ENCODE measurements around the gene HSPA4L.

Gene HSPA4L

DNA sequence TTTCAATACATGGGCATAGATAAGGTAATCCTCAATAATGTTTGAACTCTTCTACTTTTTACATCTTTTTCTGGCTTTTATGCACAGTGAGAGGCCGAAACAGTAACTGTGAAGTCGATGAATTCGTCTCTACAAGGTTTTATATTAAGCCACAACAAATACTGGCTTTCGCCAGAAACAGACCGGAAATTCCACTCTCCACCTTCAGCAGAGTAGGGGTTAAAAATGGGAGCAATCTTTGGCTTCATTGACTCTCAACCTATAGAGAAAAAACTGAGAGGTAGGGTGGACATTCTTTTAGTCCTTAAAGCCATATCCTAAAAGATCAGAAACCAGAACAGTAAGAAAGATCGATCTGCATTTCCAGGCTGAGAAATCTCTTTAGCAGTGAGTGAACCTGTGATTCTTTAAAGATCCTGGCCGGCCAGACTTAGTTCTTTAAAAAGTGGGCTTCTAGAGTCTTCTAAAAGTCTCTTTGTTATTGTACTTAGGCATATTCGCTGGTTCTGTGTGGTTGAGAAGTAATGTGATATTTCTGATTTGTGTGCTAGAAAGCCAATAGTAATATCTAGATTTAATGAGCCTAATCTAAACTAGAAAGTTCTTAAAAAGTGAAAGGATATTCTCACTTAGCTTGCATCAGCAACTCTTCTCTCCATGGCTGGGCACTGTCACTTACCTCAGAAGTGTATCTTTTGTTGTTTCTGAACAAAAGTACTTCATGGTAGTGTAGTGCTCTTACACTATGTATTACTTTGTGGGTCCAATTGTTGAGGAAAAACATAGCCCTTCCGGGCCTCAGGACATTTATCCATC is 2.0 kb downstream of the HSPA4L start:
- DNase-seq (ENCODE audit: low spot score), result no peak

DNA sequence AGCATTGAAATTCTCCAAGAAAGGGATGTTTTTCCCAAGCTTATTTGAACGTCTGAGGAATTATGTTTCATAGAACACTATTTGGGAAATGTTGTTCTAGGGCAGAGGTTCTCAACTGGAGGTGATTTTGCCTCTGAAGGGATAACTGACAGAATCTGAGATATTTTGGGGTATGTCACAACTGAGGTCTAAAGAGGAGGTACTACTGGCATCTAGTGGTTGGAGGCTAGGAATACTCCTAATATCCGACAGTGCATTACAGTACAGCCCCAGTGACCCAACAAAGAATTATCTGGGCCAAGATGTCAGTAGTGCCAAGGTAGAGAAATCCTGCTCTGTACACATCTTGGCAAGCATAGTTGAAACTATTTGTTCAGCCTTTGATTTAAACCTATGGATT is 6.4 kb downstream of the HSPA4L start:
- peak; percentile 7 for DNase-seq (ENCODE audit: low spot score)

DNA sequence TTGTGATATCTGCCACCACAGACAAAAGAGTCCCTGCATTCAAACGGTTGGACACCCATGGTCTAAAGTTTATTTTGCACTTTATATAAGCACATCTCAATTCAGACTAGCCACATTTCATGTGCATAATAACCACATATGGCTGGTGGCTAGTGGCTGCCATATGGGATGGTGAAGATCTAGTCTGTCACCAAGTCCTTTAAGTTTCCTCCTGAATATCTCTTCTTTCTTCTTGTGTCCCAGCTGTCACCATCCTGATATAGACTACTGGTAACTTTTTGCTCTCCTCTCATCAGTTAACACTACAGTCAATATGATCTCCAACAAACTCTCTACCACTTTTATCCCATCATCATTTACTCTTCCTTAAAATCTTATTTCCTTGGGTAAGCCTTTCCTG is 9.3 kb downstream of the HSPA4L start:
- DNase-seq (ENCODE audit: low spot score), result no peak

DNA sequence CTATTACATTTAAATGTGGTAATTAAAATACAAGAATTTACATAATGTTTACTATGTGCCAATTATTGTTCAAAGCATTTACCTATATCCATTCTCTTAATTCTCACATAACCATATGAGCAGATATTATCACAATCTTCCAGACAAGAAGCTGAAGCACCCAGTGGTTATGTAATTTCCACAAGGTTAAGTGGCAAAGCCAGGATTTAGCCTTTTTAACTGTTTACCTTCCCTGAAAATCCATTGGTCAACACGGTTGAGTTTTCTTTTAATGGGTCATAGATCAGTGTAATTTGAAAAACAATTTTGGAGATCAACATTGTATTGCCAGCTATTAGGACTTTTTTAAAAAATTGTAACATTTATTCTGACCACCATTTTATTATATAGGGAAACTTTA is 11.4 kb downstream of the HSPA4L start:
- DNase-seq (ENCODE audit: low spot score), result no peak

DNA sequence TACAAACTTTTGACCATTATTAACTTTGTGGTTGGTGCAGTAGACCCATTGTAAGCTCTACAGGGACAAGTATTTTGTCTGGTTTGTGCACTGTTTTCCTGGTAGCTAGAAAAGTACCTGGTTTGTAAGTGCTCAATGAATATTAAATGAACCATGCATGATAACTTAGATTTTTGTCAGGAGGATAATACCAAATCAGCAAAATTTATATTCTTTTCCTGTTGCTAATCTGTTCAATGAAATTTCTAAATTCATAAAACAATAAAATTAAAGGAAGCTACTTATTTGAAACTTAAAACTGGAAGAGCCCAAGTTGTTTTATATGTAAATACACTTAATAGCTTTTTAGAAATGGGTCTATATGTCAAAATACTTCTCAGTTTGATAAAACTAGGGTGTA is 17.6 kb downstream of the HSPA4L start:
- no peak for DNase-seq (ENCODE audit: low spot score)

DNA sequence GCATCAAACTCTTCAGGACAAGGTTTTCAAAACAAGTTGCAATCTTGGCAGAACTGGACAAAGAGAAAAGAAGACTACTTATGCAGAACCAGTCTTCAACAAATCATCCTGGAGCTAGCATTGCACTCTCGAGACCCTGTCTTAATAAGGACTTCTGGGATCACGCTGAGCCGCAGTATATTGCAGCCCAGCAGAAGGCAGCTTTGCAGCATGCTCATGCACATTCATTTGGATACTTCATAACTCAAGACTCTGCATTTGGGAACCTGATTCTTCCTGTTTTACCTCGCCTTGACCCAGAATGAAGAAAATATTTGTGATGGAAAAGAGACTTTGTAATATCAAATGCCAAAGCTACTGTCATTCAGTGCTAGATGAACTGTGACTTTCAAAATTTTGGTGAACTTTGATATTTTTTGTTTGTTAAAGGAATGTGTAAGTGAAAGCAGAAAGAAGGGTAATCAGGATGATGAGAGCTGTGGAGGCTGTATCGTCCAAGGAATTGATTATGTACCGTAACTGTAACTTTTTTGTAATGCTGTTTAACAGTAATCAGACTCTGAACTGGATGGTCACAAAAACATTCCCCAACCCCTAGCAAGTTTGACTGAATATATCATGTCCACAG is 27.2 kb downstream of the HSPA4L start:
- DNase-seq (ENCODE audit: low spot score), result no peak

DNA sequence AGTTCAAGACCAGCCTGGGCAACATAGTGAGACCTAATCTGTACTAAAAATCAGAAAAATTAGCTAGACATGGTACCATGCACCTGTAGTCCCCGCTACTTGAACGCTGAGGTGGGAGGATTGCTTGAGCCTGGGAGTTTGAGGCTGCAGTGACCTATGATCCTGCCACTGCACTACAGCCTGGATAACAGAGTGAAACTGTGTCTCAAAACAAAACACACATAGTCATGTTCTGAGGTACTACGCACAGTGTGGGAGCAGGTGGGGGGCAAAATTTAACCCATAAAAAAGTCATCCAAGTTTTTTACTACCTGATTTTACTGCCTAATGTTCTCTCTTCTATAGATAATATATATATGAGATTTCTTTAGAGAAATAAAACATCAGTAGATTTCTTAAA is 28.4 kb downstream of the HSPA4L start:
- no peak for DNase-seq (ENCODE audit: low spot score)

DNA sequence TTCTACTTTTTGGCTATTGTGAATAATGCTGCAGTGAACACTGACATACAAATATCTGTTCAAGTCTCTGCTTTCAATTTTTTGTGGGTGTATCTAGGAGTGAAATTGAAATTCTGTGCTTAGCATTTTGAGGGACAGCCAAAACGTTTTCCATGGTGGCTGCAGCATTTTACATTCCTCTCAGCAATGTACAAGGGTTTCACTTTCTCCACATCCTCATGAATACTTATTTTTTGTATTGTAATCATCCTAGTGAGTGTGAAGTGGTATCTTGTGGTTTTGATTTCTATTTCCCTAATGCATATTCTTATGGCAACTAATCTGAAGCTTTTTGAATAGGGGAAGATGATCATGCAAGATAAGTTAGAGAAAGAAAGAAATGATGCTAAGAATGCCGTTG is 40.3 kb downstream of the HSPA4L start:
- no peak for DNase-seq (ENCODE audit: low spot score)

DNA sequence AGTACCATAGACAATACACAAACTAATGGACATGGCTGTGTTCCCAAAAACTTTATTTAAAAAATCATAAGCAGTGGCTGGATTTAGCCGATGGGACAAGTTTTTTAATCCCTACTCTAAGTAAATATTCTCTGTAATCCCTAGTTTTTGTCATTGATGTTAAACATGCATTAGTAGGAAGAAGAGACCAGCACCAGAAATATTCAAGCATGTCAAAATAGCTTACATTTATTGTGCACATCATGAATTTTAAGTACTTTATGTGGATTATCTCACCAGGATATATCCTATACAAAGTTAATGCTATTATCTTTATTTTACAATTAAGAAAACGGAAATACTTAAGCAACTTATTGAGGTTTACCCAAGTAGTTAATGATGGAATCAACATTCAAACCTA is 46.0 kb downstream of the HSPA4L start:
- DNase-seq (ENCODE audit: low spot score), result no peak

DNA sequence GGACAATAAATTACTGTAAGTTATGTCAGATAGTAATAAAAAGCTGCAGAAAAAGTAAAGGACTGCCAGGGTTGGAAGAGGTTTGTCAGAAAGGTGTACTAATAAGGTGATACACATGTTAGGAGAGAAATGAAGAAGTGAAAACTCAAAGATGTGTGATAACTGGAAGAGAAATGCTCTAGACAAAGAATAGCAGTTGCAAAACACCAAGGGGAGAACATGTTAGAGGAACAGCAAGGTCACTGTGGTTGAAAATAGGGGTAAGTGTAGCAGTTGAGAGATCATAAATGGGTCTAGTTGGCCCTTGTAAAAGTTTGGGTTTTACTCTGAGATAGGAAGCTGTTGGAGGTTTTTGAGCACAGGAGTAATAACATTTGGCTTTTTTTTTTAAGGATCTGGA is 46.9 kb downstream of the HSPA4L start:
- DNase-seq (ENCODE audit: low spot score), result no peak

DNA sequence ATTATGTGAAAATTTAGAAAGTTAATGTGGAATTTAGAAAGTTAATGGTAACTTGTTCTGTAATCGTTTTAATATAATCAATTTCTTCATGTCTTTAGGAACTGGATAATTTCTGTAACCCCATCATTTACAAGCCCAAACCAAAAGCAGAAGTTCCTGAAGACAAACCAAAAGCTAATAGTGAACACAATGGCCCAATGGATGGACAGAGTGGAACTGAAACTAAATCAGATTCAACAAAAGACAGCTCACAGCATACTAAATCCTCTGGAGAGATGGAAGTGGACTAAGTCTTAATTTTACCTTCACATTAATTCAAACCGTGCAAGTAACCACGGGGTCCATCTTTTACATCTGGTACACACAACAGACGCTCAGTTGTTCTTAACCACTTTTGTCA is 50.5 kb downstream of the HSPA4L start:
- no peak for DNase-seq (ENCODE audit: low spot score)

DNA sequence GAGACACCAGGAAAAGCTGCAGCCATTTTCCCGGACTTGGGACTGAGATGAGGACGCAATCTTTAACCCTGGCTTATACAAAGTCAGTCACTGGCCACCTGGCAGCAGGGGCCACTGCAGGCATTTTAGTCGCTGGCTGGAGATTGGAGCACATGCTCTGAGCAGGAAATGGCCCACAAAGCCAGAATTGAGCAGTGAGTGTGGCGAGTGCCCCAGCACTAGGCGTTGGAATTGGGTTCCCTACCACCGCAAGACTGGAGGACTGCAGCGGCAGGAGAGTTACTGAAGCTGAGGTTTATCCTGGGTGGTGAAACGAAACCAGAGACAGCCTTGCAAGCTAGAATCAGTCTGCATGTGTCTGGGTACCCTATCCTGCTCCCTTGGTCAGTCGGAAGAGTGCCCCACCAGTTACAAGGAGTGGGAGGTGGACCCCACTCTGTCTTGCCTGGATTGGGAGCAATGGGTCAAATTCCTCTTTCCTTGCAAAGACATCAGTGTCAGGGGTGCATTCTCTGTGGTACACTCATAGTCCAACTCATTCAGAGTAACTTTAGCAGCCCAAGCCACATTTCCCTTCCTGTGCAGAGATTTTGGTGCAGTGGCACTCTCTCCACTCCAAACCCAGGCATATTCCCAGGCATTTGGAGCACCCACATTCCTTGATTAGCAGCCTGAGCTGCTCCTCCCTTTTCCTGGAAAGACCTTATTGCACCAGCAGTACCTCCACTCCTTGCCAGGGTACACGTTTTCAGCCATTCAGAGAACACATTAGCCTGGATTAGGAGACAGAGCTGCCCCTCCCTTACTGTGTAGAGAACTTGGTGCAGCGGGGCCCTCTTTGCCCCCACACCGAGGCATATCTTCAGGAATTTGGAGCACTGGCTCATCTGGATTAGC is 61.8 kb downstream of the HSPA4L start:
- DNase-seq (ENCODE audit: low spot score), result no peak

DNA sequence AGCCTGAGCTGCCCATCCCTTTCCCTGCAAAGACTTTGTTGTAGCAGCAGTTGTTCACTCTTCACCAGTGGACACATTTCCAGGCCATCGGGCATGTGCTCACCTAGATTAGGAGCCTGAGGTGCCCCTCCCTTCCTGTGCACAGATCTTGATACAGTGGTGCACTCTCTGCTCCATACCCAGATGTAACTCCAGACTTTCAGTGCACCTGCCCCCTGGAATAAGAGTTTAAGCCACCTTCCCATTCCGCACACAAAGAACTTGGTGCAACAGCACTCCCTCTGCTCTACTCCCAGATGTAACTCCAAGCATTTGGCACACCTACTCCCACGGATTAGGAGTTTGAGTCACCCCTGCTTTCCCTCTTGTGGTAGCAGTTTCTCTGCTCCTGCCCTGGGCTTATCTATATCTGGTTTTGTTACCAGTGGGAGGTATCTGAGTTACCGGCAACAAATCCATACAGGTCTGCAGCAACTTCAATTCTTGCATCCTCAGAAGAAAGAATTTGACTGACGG is 62.5 kb downstream of the HSPA4L start:
- DNase-seq (ENCODE audit: low spot score), result no peak

DNA sequence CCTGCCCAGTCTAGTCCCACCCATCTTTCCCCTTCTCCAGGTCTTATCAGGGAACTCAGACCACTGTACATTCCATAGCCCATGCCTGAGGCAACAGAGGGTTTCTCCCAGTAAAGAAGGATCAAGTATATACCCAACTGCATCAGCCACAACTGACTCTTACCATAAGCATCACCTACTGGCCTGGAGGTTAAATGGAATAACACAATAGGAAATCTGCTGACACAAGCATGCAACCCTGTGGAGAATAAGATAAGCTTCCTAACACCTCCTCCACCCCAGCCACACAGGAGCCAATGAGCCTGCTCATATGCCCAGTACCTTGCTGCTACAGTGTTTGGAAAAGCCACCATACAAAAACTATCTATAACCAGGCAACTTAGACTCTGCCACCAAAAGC is 63.9 kb downstream of the HSPA4L start:
- DNase-seq (ENCODE audit: low spot score), result no peak

DNA sequence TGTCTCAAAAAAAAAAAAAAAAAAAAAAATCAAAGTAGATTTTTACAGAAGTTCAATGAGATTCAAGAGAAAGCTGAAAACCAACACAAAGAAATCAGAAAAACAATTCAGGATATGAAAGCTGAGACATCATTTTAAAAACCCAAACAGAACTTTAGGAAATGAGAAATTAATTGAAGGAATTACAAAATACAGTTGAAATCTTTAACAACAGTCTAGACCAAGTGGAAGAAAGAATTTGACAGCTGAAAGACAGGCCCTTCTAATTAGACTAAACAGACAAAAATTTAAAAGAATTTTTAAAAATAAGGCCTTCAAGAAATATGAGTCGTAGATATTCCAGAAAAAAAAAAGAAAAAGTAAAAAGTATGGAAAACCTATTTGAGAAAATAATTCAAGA is 64.6 kb downstream of the HSPA4L start:
- DNase-seq (ENCODE audit: low spot score), result no peak

DNA sequence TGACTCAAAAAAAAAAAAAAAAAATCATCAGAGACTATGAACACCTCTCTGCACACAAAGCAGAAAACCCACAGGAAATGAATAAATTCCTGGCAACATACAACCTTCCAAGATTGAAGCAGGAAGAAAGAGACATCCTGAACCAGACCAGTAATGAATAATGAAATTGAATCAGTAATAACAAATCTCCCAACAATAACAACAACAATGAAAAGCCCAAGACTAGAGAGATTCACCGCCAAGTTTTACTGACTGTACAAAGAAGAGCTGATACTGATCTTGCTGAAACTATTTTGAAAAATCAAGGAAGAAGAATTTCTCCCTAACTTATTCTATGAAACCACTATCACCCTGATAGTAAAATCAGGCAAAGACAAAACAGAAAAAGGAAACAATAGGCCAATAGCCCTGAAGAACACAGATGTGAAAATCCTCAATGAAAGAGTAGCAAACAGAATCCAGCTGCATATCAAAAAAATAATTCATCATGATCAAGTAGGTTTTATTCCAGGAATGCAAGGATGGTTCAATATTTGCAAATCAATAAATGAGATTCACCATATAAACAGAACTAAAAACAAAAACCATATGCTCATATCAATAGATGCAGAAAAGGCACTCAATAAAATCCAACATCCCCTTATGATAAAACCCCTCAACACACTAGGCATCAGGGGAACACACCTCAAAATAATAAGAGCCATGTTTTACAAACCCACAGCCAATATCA is 67.5 kb downstream of the HSPA4L start:
- no peak for DNase-seq (ENCODE audit: low spot score)

DNA sequence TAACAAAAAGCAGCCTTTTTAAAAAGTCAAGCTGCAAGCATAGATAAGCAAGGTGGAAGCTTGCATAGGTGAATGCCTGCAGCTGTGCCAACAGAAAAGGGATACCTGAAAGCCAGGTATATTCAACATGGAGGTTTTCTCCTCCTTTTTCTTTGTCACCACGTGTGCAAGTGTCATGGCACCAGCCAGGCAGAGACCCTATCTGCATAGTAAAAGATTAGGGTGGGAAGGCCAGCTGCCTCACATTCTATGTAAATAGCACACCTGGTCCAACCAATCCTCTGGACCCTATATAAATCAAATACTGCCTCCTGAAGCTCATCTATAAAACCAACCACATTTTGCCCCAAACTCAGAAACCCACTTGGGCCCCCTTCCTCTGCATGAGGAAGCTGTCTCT is 70.5 kb downstream of the HSPA4L start:
- no peak for DNase-seq (ENCODE audit: low spot score)

DNA sequence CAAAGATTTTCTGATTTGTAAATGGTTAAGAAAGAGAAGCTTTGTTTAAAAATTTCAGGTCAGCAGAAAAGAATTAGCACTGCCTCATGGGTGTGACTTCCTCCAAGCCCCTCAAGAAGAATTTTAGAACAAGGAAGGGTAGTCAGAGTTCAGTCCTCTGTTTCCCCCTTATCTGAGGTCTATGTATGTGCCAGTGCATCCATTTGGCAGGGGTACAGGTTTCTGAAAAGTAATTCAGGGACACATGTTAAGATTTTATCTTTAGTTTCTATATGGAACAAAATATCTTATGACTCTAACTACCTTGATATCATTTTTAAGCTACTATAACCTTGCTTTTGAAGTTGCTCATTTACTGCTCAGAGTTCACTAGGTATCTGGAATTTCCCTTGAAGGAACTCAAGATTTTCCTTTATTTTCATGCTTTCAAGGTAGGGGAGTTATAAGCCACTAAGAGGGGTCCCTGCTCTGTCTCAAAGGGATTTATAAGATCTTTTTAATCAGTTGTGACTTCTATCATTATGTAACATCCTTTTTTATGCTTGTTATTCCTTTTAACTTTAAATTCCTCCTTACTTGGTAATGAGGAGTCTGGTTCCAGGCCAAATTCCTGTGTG is 74.2 kb downstream of the HSPA4L start:
- no peak for DNase-seq (ENCODE audit: low spot score)

DNA sequence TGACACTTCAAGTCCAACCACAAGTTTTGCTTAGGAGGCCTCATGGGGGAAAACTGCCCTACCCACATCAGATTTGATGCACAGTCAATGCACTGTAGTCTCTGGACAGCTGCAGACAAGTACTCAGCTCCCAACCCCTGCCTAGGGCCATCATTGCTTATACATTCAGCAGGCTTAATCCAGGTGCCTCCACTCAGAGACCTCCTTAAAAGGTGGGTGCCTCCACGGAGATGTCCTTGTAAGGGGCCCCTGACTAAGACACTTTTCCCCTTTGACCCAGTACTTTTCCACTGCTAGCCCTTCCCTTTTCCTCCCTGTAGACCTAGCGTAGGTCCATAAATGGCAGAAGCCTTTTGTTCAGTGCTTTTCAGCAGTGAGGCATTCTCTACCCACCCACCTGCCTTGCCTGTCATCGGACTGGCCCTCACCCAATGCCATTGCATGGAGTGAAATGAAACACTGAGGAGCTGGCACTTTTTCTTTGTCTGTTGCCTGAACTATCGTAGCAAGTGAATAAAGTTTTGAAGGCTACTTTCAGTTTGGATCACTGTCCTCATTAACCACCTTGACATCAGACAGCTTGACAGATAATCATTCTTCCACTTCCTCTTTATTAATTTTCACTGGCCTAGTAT is 74.8 kb downstream of the HSPA4L start:
- no peak for DNase-seq (ENCODE audit: low spot score)

DNA sequence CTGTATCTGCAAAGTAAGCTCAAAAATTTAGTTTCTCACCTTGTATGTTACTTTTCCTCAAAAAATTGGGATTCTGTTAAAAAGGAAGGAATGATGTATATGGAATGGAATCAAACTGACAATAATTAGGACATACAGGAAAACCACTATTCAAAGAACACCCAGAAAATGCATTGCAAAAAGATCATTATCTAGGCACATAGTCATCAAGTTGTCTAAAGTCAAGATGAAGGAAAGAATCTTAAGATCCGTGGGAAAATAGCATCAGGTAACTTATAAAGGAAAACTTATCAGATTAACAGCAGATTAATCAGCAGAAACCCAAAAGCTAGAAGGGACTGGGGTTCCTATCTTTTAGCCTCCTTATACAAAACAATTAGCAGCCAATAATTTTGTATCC is 75.5 kb downstream of the HSPA4L start:
- no peak for DNase-seq (ENCODE audit: low spot score)

DNA sequence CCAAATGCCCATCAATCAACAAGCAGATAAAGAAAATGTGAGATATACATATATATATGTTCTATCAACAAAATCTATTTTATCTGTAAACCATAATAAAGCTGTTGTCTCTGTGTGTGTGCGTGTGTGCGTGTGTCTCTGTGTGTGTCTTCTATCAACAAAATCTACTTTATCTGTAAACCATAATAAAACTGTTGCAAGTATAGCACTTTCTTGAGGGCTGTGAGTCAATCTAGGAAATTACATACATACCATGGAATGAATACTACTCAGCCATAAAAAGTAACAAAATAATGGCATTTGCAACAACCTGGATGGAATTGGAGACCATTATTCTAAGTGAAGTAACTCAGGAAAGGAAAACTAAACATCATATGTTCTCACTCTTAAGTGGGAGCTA is 86.1 kb downstream of the HSPA4L start:
- no peak for DNase-seq (ENCODE audit: low spot score)
